Measurements from ENCODE around the gene DDX42. TPM values are rescaled to one million over a fixed set of nuclear protein-coding genes. Genes with fewer than 3 reads are reported as not detected.
"Not testable (repeated sequence)": the region's sequence is repeated elsewhere in the genome, so short reads cannot be mapped to it uniquely, and the experiment has no call there.

DDX42 gene
- total RNA-seq, 1 donor: 76.3 TPM

GRCh38 chr17:63866625-63867024 lies 92.7 kb downstream of the DDX42 start:
- H3K4me3 ChIP-seq (ENCODE audit: low read depth, low read length); DNase-seq (ENCODE audit: low read depth): not testable (repeated sequence)
- TF ChIP-seq, protein P1, sequence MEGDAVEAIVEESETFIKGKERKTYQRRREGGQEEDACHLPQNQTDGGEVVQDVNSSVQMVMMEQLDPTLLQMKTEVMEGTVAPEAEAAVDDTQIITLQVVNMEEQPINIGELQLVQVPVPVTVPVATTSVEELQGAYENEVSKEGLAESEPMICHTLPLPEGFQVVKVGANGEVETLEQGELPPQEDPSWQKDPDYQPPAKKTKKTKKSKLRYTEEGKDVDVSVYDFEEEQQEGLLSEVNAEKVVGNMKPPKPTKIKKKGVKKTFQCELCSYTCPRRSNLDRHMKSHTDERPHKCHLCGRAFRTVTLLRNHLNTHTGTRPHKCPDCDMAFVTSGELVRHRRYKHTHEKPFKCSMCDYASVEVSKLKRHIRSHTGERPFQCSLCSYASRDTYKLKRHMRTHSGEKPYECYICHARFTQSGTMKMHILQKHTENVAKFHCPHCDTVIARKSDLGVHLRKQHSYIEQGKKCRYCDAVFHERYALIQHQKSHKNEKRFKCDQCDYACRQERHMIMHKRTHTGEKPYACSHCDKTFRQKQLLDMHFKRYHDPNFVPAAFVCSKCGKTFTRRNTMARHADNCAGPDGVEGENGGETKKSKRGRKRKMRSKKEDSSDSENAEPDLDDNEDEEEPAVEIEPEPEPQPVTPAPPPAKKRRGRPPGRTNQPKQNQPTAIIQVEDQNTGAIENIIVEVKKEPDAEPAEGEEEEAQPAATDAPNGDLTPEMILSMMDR (IDR thresholded peaks at IDR 0.05; ENCODE audit: insufficient read depth, low read length): peak; percentile 28

Other genes starting within 250 kb of the DDX42 start
- 28.5 and 31.5 TPM in 2 replicates for gene DCAF7, start 223.7 kb upstream of the DDX42 start, total RNA-seq (ENCODE audit: low replicate concordance)
- 16.1 and 20.3 TPM in 2 replicates for gene TACO1, start 173.3 kb upstream of the DDX42 start, total RNA-seq (ENCODE audit: low replicate concordance)
- gene MAP3K3, start 151.8 kb upstream of the DDX42 start, total RNA-seq (ENCODE audit: low replicate concordance): 25.0 and 37.4 TPM in 2 replicates
- gene LIMD2, start 74.0 kb upstream of the DDX42 start, total RNA-seq (ENCODE audit: low replicate concordance): 2.8 and 10.9 TPM in 2 replicates
- gene STRADA, start 32.4 kb upstream of the DDX42 start, total RNA-seq (ENCODE audit: low replicate concordance): 36.4 and 39.5 TPM in 2 replicates
- gene CCDC47, start 573 bp upstream of the DDX42 start, total RNA-seq (ENCODE audit: low replicate concordance): 70.2 and 264 TPM in 2 replicates
- 60.9 and 68.2 TPM in 2 replicates for gene PSMC5, start 53.3 kb downstream of the DDX42 start, total RNA-seq (ENCODE audit: low replicate concordance)
- 39.8 and 80.7 TPM in 2 replicates for gene FTSJ3, start 53.5 kb downstream of the DDX42 start, total RNA-seq (ENCODE audit: low replicate concordance)
- 33.9 and 50.1 TPM in 2 replicates for gene SMARCD2, start 68.5 kb downstream of the DDX42 start, total RNA-seq (ENCODE audit: low replicate concordance)
- gene CSH2, start 99.5 kb downstream of the DDX42 start, total RNA-seq (ENCODE audit: low replicate concordance): not detected in 2 replicates
- gene GH2, start 107.8 kb downstream of the DDX42 start, total RNA-seq (ENCODE audit: low replicate concordance): not detected in 2 replicates
- gene CSH1, start 122.4 kb downstream of the DDX42 start, total RNA-seq (ENCODE audit: low replicate concordance): not detected in 2 replicates
- gene CSHL1, start 137.1 kb downstream of the DDX42 start, total RNA-seq (ENCODE audit: low replicate concordance): not detected in 2 replicates
- not detected in 2 replicates for gene GH1, start 144.7 kb downstream of the DDX42 start, total RNA-seq (ENCODE audit: low replicate concordance)
- gene CD79B, start 158.2 kb downstream of the DDX42 start, total RNA-seq (ENCODE audit: low replicate concordance): not detected in 2 replicates
- gene SCN4A, start 198.7 kb downstream of the DDX42 start, total RNA-seq (ENCODE audit: low replicate concordance): 0.18 TPM in 1 of 2 replicates, not detected in the other
- 0.99 and 1.4 TPM in 2 replicates for gene PRR29, start 224.2 kb downstream of the DDX42 start, total RNA-seq (ENCODE audit: low replicate concordance)
- gene ICAM2, start 246.5 kb downstream of the DDX42 start, total RNA-seq (ENCODE audit: low replicate concordance): 2.6 and 3.0 TPM in 2 replicates

Measured in fibroblast of the aortic adventitia (primary cell).